ENCODE measurements around the gene CD99. TPM values are rescaled to one million over a fixed set of nuclear protein-coding genes. Genes with fewer than 3 reads are reported as not detected.
A peak's percentile ranks its signal among the peaks of the same experiment; 100 is the strongest.
"Not testable (repeated sequence)": the region's sequence is repeated elsewhere in the genome, so short reads cannot be mapped to it uniquely, and the experiment has no call there.

Gene CD99
- total RNA-seq, 1 experiment from 2014 or later: 1,443 TPM

- H3K27me3 ChIP-seq (replicated peaks; ENCODE audit: insufficient read depth, low read depth, low read length, poor library complexity): no peaks in the 10 kb centered on the region
- H3K9me3 ChIP-seq (ENCODE audit: low read depth, low read length, poor library complexity, severe bottlenecking): no peaks in the 10 kb centered on the region
- ChIA-PET CTCF (no interaction called here), POLR2A (ENCODE audit: low non-redundant PET) (no interaction called here)
- peak overlapping the region; percentile 78 for H3K27ac ChIP-seq (ENCODE audit: low read depth, low read length, poor library complexity, severe bottlenecking)
- H3K4me1 ChIP-seq (ENCODE audit: insufficient read depth, low read length, poor library complexity, severe bottlenecking): peaks cover 33% of the 10 kb centered on the region
- no peak for TF ChIP-seq EZH2 (IDR thresholded peaks at IDR 0.05; ENCODE audit: borderline replicate concordance, low read depth, low read length, poor library complexity, severe bottlenecking)
- no peak for TF ChIP-seq CTCF (conservative IDR thresholded peaks at IDR 0.05; ENCODE audit: low read depth, low read length)
- peak; percentile 60 for DNase-seq (ENCODE audit: low spot score)
- BruUV-seq (replicated peaks): no TSS peak
- H3K4me3 ChIP-seq (ENCODE audit: low read depth, low read length, poor library complexity, severe bottlenecking): no peak overlapping the region
- intact Hi-C loops (cut with micrococcal nuclease; ENCODE audit: unreplicated experiment): no loop called here
- H3K36me3 ChIP-seq (ENCODE audit: insufficient read depth, low read length, poor library complexity, severe bottlenecking): no peaks in the 10 kb centered on the region
Observed at GRCh38 chrX:2748815-2749188, 57.7 kb downstream of the CD99 start.

- no TSS peak for BruUV-seq (replicated peaks)
- ChIA-PET POLR2A (ENCODE audit: low non-redundant PET) (no interaction called here), CTCF (no interaction called here)
- H3K9me3 ChIP-seq (ENCODE audit: low read depth, low read length, poor library complexity, severe bottlenecking): no peaks in the 10 kb centered on the region
- TF ChIP-seq CTCF (conservative IDR thresholded peaks at IDR 0.05; ENCODE audit: low read depth, low read length) (no peak), EZH2 (IDR thresholded peaks at IDR 0.05; ENCODE audit: borderline replicate concordance, low read depth, low read length, poor library complexity, severe bottlenecking) (no peak)
- H3K36me3 ChIP-seq (ENCODE audit: insufficient read depth, low read length, poor library complexity, severe bottlenecking): no peaks in the 10 kb centered on the region
- intact Hi-C loops (cut with micrococcal nuclease; ENCODE audit: unreplicated experiment): no loop called here
- peak overlapping the region; percentile 2 for H3K27ac ChIP-seq (ENCODE audit: low read depth, low read length, poor library complexity, severe bottlenecking)
- no peak for DNase-seq (ENCODE audit: low spot score)
- no peak overlapping the region for H3K4me3 ChIP-seq (ENCODE audit: low read depth, low read length, poor library complexity, severe bottlenecking)
- no peaks in the 10 kb centered on the region for H3K27me3 ChIP-seq (replicated peaks; ENCODE audit: insufficient read depth, low read depth, low read length, poor library complexity)
- peaks cover 28% of the 10 kb centered on the region for H3K4me1 ChIP-seq (ENCODE audit: insufficient read depth, low read length, poor library complexity, severe bottlenecking)
Observed at GRCh38 chrX:2751291-2751690, 60.2 kb downstream of the CD99 start.

- POLR2A ChIA-PET (ENCODE audit: low non-redundant PET); DNase-seq (ENCODE audit: low spot score); intact Hi-C loops (cut with micrococcal nuclease; ENCODE audit: unreplicated experiment); H3K36me3 ChIP-seq (ENCODE audit: insufficient read depth, low read length, poor library complexity, severe bottlenecking); H3K27me3 ChIP-seq (replicated peaks; ENCODE audit: insufficient read depth, low read depth, low read length, poor library complexity); H3K4me3 ChIP-seq (ENCODE audit: low read depth, low read length, poor library complexity, severe bottlenecking); CTCF ChIA-PET; H3K9me3 ChIP-seq (ENCODE audit: low read depth, low read length, poor library complexity, severe bottlenecking); BruUV-seq (replicated peaks): not testable (repeated sequence)
- Histone ChIP-seq H3K4me1 (ENCODE audit: insufficient read depth, low read length, poor library complexity, severe bottlenecking) (peaks cover 26% of the 10 kb centered on the region), H3K27ac (ENCODE audit: low read depth, low read length, poor library complexity, severe bottlenecking) (peak within 1 kb of the TSS; percentile 2)
Observed at GRCh38 chrX:2751874-2752300, 60.8 kb downstream of the CD99 start, which contains the start of gene XG. XG (plus strand) TSS chrX:2752040; CDS start chrX:2752275, 235 bp downstream.

GRCh38 chrX:2752441-2752840 lies 61.3 kb downstream of the CD99 start:
- H3K27ac ChIP-seq (ENCODE audit: low read depth, low read length, poor library complexity, severe bottlenecking); BruUV-seq (replicated peaks); H3K9me3 ChIP-seq (ENCODE audit: low read depth, low read length, poor library complexity, severe bottlenecking); H3K4me3 ChIP-seq (ENCODE audit: low read depth, low read length, poor library complexity, severe bottlenecking); POLR2A ChIA-PET (ENCODE audit: low non-redundant PET); H3K27me3 ChIP-seq (replicated peaks; ENCODE audit: insufficient read depth, low read depth, low read length, poor library complexity); intact Hi-C loops (cut with micrococcal nuclease; ENCODE audit: unreplicated experiment); DNase-seq (ENCODE audit: low spot score); CTCF ChIA-PET; H3K36me3 ChIP-seq (ENCODE audit: insufficient read depth, low read length, poor library complexity, severe bottlenecking): not testable (repeated sequence)
- peaks cover 26% of the 10 kb centered on the region for H3K4me1 ChIP-seq (ENCODE audit: insufficient read depth, low read length, poor library complexity, severe bottlenecking)

- H3K9me3 ChIP-seq (ENCODE audit: low read depth, low read length, poor library complexity, severe bottlenecking); POLR2A ChIA-PET (ENCODE audit: low non-redundant PET); DNase-seq (ENCODE audit: low spot score); H3K4me3 ChIP-seq (ENCODE audit: low read depth, low read length, poor library complexity, severe bottlenecking); H3K36me3 ChIP-seq (ENCODE audit: insufficient read depth, low read length, poor library complexity, severe bottlenecking); H3K27ac ChIP-seq (ENCODE audit: low read depth, low read length, poor library complexity, severe bottlenecking); intact Hi-C loops (cut with micrococcal nuclease; ENCODE audit: unreplicated experiment); CTCF ChIA-PET; BruUV-seq (replicated peaks); H3K27me3 ChIP-seq (replicated peaks; ENCODE audit: insufficient read depth, low read depth, low read length, poor library complexity): not testable (repeated sequence)
- peaks cover 14% of the 10 kb centered on the region for H3K4me1 ChIP-seq (ENCODE audit: insufficient read depth, low read length, poor library complexity, severe bottlenecking)
Observed at GRCh38 chrX:2755163-2755715, 64.1 kb downstream of the CD99 start.
